Activated CD8-positive, alpha-beta T cell treated with anti-CD3 and anti-CD28 coated beads for 36 hours (primary cell): Measurements from ENCODE around the gene NUP155. TPM values are rescaled to one million over a fixed set of nuclear protein-coding genes. Genes with fewer than 3 reads are reported as not detected.

Source experiments
- ATAC-seq: fragments of 200-7000 bp; cut with Tn5 transposase; one replicate; pipeline ENCODE4 v1.10.0; 2021; ENCODE audit warnings: mild to moderate bottlenecking, moderate library complexity
- CTCF ChIA-PET: fragments of 350-600 bp; sonication (Branson Sonifier 250); formaldehyde crosslinking; loops from one replicate; lab custom pipeline; 2021; ENCODE audit warnings: antibody characterized with exemption; lab: Charles Lee
- POLR2A ChIA-PET: fragments of 350-600 bp; sonication (Branson Sonifier 250); formaldehyde crosslinking; loops from one replicate; lab custom pipeline; 2021; ENCODE audit warnings: antibody characterized with exemption; lab: Charles Lee
- DNase-seq: peaks from one replicate; pipeline ENCODE4 v3.0.0-alpha.2; 2020
- H3K27ac Mint-ChIP-seq: one replicate; pipeline ENCODE4 v1.8.0; 2021; ENCODE audit warnings: mild to moderate bottlenecking, mixed read lengths
- H3K27me3 Mint-ChIP-seq: one replicate; pipeline ENCODE4 v1.8.0; 2021; ENCODE audit warnings: mixed read lengths
- H3K36me3 Mint-ChIP-seq: one replicate; pipeline ENCODE4 v1.8.0; 2021; ENCODE audit warnings: low read depth, mixed read lengths
- H3K4me1 Mint-ChIP-seq: one replicate; pipeline ENCODE4 v1.8.0; 2021; ENCODE audit warnings: low read depth, mixed read lengths
- H3K4me3 Mint-ChIP-seq: one replicate; pipeline ENCODE4 v1.8.0; 2021; ENCODE audit warnings: mild to moderate bottlenecking, moderate library complexity, mixed read lengths
- H3K9me3 Mint-ChIP-seq: one replicate; pipeline ENCODE4 v1.8.0; 2021; ENCODE audit warnings: mixed read lengths
- intact Hi-C: fragments of 100-400 bp; cut with micrococcal nuclease; formaldehyde crosslinking; loops from one replicate; pipeline ENCODE4 v1.10.0; 2022
- total RNA-seq, 2 experiments: library from RNA; stranded (reverse); gene quantifications; one replicate each; pipeline ENCODE4 v1.2.3, GENCODE V29; 2021
- TF ChIP-seq, protein P1 (sequence below): fragments of 200-600 bp; IDR thresholded peaks from one replicate; pipeline ENCODE4 v1.8.0; 2022; ENCODE audit warnings: antibody characterized with exemption, mild to moderate bottlenecking

Gene NUP155
- total RNA-seq, 2 experiments from 2014 or later: 89.9 to 92.7 TPM

DNA sequence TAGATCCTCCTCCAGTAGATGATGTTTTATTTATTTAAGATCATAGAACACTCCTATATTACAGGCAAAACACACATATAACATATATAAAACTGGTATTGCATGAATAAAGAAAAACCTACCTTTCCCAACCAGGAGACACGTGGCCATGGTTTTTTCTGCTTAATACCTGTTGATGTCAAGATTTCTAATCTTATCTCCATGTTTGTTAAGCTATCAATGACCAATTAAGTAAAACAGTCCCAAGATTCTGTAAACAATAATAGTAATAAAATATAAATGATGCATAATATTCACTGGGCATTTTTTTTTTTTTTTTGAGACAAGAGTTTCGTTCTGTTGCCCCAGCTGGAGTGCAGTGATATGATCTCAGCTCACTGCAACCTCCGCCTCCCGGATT is 123.4 kb downstream of the NUP155 start:
- DNase-seq: no peak
- ATAC-seq: no peak
- ChIA-PET CTCF (interaction anchor here (0.7 kb wide), 1 partner anchor 52 kb away, joined by 3 read pairs; no protein-coding TSS in a partner anchor), POLR2A (no interaction called here)
- Mint-ChIP-seq H3K4me3 (peak overlapping the region; percentile 47), H3K27me3 (no peaks in the 10 kb centered on the region), H3K9me3 (no peaks in the 10 kb centered on the region), H3K4me1 (peaks cover 13% of the 10 kb centered on the region), H3K36me3 (no peaks in the 10 kb centered on the region), H3K27ac (no peak overlapping the region)
- TF ChIP-seq, protein P1, sequence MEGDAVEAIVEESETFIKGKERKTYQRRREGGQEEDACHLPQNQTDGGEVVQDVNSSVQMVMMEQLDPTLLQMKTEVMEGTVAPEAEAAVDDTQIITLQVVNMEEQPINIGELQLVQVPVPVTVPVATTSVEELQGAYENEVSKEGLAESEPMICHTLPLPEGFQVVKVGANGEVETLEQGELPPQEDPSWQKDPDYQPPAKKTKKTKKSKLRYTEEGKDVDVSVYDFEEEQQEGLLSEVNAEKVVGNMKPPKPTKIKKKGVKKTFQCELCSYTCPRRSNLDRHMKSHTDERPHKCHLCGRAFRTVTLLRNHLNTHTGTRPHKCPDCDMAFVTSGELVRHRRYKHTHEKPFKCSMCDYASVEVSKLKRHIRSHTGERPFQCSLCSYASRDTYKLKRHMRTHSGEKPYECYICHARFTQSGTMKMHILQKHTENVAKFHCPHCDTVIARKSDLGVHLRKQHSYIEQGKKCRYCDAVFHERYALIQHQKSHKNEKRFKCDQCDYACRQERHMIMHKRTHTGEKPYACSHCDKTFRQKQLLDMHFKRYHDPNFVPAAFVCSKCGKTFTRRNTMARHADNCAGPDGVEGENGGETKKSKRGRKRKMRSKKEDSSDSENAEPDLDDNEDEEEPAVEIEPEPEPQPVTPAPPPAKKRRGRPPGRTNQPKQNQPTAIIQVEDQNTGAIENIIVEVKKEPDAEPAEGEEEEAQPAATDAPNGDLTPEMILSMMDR: no peak
- intact Hi-C loops: no loop called here

DNA sequence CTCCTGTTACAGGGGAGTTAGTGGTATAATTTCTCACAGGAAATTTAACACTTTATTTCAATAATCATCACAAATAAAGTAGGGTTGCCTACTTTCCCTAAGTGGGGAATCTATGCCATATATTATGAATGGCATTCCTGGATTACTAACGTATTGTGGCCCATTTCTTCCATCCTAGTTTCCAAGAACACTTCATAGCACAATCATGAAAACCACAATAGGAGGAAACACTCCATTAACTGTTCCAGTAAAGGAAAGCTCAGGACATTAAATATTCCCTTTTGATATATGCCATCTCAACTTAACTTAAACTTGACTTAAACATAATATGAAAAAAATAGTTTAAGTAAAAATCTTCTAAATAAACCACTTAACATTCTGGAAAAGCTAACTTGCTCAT is 123.9 kb downstream of the NUP155 start:
- no peaks in the 10 kb centered on the region for H3K9me3 Mint-ChIP-seq
- TF ChIP-seq, protein P1: no peak
- peaks cover 13% of the 10 kb centered on the region for H3K4me1 Mint-ChIP-seq
- ATAC-seq (no peak), DNase-seq (no peak)
- no peak overlapping the region for H3K27ac Mint-ChIP-seq
- no peak overlapping the region for H3K4me3 Mint-ChIP-seq
- H3K27me3 Mint-ChIP-seq: no peaks in the 10 kb centered on the region
- POLR2A ChIA-PET: interaction anchor here (1.2 kb wide), 1 partner anchor 9 kb away, joined by 3 read pairs; no protein-coding TSS in a partner anchor
- CTCF ChIA-PET: interaction anchor here (0.7 kb wide), 1 partner anchor 51 kb away, joined by 3 read pairs; no protein-coding TSS in a partner anchor
- intact Hi-C loops: no loop called here
- no peaks in the 10 kb centered on the region for H3K36me3 Mint-ChIP-seq

Other genes starting within 250 kb of the NUP155 start
- 1 to 10 TPM; 4.8 to 4.9 TPM for gene CPLANE1, start 121.7 kb downstream of the NUP155 start, total RNA-seq
- 10 to 100 TPM; 30.8 to 32.7 TPM for gene WDR70, start 8.2 kb upstream of the NUP155 start, total RNA-seq